Large intestine (tissue), 3 donors: Measurements from ENCODE around the gene RPL19. TPM values are rescaled to one million over a fixed set of nuclear protein-coding genes. Genes with fewer than 3 reads are reported as not detected.
A peak's percentile ranks its signal among the peaks of the same experiment; 100 is the strongest.

Experiments
- DNase-seq, 2 donors: peaks; one replicate each; pipeline versions ENCODE4 v3.0.0 to v3.0.0-alpha.2; 2013
- H3K27ac ChIP-seq: one replicate; pipeline ENCODE4 v1.5.1; 2013; ENCODE audit warnings: low read length
- H3K27me3 ChIP-seq: 2 replicates; pipeline ENCODE4 v1.6.1; 2013; ENCODE audit warnings: low read length; ENCODE audit not compliant: control insufficient read depth, insufficient read depth
- H3K36me3 ChIP-seq: 2 replicates; pipeline ENCODE4 v1.6.1; 2013; ENCODE audit warnings: low read length; ENCODE audit not compliant: control insufficient read depth, insufficient read depth
- H3K4me1 ChIP-seq: one replicate; pipeline ENCODE4 v1.6.1; 2013; ENCODE audit warnings: low read length; ENCODE audit not compliant: control insufficient read depth, insufficient read depth
- H3K4me3 ChIP-seq: one replicate; pipeline ENCODE4 v1.5.1; 2013; ENCODE audit warnings: low read length
- H3K9me3 ChIP-seq: one replicate; pipeline ENCODE4 v1.6.1; 2013; ENCODE audit warnings: mild to moderate bottlenecking, low read depth, low read length, moderate library complexity; ENCODE audit not compliant: control insufficient read depth
- WGBS: methylation state at CpG from one replicate; pipeline ENCODE4 v1.1.5; 2013; ENCODE audit warnings: low lambda C conversion rate; ENCODE audit not compliant: insufficient coverage; 5-methylcytosine and 5-hydroxymethylcytosine counted together
- polyA plus RNA-seq: library from polyadenylated mRNA; unstranded; fragments of 120-200 nt; gene quantifications from one replicate; pipeline ENCODE4 v1.2.1, GENCODE V29; 2013

The RPL19 gene
- polyA plus RNA-seq, 1 donor, result 2,491 TPM

DNA sequence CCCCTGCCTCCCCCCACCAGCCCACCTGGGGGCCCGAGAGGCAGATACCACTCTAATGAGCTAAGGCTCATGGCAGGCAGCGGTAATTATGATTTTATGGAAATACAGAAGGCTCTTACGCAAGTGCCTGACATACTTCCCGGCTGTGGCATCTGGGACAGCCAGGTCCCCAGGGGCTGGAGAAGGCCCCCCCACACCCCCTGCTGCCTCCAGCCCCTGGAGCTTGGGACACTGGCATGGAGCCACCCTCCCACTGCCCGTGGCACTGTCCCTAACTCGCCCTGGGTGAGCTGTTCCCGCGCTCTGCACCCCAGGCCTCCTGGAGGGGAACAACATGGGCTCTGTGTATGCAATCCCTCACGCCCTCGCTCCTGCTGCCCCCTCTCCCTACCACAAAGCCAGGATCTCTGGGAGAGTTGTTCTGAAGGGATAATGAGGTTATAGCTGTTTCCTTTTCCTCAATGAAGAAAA lies 31.0 kb downstream of the RPL19 start:
- peaks cover 6% of the 10 kb centered on the region for H3K4me1 ChIP-seq
- no peak overlapping the region for H3K4me3 ChIP-seq
- DNase-seq, result no peak
- H3K27ac ChIP-seq, result no peak overlapping the region
- no peaks in the 10 kb centered on the region for H3K36me3 ChIP-seq
- peaks cover 45% of the 10 kb centered on the region for H3K27me3 ChIP-seq
- no peaks in the 10 kb centered on the region for H3K9me3 ChIP-seq
- WGBS, result no CpG with 5 or more reads among the region's 10 CpGs

DNA sequence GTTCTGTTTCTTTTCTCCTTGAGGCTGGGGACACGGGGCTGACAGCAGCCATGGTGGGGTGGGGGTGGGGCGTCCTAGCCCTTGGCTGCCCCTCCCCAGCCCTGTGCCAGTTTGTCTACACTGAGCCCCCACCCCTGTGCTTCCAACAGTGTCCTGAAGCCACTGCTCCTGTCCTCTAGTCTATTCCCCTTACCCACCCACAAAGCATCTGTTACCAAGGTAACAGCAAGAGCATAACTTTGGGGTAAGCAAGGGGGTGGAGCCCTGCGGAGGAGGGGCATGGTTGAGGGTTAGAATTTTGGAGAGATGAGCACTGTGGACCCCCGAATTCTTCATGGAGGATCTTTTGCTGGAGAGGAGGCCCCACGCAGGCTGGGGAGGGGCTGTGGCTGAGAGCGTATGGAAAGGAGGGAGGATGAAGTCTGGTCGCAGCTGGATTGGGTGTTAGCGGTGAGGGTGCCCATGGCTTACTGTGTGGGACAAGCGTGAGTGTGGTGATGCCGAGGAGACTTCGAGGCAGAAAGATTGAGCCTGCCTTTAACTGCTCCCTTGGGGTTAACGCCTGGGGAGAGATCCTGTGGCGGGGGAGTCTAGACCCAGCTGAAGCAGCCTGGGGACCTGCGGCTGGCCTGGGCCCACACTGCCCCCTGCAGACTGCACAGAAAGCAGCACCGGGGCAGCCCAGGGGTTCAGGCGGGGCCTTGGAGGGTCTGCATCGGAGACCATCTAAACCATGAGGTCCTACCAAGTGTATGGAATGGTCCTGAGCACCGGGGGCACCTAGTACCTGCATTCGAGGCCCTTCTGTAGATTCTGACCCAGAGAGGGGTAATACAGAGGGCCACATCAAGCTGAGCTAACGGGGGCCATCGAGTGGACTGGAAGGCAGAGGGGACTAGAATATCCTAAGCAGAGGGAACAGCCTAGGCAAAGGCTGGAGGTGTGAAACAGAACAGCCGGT lies 31.8 kb downstream of the RPL19 start:
- peaks cover 38% of the 10 kb centered on the region for H3K27me3 ChIP-seq
- H3K36me3 ChIP-seq, result no peaks in the 10 kb centered on the region
- no peaks in the 10 kb centered on the region for H3K9me3 ChIP-seq
- H3K27ac ChIP-seq, result no peak overlapping the region
- peaks cover 8% of the 10 kb centered on the region for H3K4me1 ChIP-seq
- WGBS, result 0% methylated on average over 1 of the region's 22 CpGs
- no peak for DNase-seq
- no peak overlapping the region for H3K4me3 ChIP-seq

DNA sequence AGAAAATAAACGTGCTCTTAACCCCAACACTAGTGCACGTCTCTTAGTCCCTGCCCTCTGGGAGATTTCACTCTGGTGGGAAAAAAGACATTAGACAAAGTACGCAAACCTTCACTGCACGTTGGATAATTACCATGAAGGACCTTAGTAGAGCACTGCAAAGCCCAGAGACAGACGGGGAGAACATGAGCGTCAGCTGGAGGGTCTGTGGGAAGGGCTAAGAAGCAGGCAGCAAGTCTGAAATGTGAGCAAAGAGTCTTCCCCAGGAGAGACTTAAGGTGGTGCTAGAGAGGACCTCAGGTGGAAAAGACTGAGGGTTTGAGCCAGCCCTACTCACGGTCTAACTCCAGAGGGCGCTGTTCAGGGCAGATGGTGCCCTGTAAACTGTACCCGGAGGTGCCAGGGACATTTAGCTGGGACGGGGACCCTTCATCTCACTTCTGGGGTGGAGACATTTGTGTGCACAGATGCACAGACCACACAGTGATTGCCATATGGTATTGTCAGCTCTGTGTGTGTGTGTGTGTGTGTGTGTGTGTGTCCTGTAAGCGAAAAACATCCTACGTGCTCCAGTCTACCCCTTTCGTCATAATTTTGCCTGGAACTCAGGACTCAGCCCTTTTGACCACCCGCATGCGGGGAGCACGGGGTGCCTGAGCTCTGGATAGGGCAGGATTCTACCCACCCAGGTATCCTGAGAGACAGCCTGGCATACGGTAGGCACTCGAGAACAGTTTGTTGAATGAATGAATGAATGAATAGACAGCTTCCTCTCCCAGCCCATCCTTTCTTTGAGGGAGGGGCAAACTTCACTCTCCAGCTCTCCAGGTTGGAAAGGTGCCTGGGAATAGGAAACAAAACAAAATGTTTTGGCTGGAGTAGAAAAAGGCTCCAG lies 35.7 kb downstream of the RPL19 start:
- Histone ChIP-seq H3K27me3 (peaks cover 16% of the 10 kb centered on the region), H3K9me3 (no peaks in the 10 kb centered on the region), H3K27ac (no peak overlapping the region), H3K4me1 (peaks cover 15% of the 10 kb centered on the region), H3K4me3 (no peak overlapping the region), H3K36me3 (no peaks in the 10 kb centered on the region)
- 90% methylated on average over 2 of the region's 18 CpGs for WGBS
- DNase-seq, result peak in 1 of 2 donors; percentile 41

DNA sequence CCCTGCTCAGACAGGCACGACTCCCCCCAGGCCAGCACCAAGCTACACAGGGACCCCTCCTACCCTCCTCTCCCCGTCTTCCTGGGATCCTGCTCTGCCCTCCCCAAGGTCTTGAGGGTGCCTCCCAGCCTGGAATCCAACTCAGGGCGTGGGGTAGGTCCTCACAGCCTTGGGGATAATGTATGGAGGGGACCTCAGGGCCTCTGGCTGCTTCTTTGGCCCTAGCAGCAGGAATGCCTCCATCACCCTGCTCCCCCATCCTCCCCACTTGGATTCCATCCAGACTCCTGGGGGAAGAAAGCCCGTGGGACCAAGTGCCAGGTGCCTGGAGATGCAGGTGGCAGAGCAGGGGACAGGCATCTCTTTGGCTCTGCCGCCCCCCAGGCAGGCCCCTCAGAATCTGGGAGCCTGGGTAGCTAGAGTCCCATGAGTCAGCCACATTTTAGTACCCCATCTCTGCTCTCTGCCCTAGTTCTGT lies 36.4 kb downstream of the RPL19 start:
- no peaks in the 10 kb centered on the region for H3K36me3 ChIP-seq
- no peak overlapping the region for H3K4me3 ChIP-seq
- no peaks in the 10 kb centered on the region for H3K9me3 ChIP-seq
- peaks cover 9% of the 10 kb centered on the region for H3K27me3 ChIP-seq
- H3K4me1 ChIP-seq, result peaks cover 13% of the 10 kb centered on the region
- no CpG with 5 or more reads among the region's 5 CpGs for WGBS
- DNase-seq, result no peak
- H3K27ac ChIP-seq, result no peak overlapping the region

DNA sequence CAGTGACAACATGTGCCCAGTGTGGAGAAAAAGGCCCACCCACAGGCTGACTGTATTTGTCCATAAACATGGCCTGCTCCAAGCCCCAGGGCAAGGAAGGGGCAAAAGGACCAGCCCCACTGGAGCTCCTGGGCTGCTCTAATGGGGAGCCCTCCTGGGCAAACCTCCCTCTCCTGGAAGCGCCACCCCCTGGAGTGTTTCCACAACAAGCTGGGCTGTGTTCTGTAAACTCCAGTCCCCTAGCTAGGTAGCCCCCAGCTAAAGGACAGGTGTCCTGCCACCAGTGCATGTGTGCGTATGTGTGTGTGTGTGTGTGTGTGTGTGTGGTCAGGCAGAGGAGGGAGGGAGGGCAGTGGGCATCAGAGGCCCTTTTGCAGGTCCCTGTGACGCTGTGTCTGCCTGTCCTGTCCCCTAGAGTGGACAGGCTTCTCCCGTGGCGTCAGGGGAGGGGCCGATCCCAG lies 36.9 kb downstream of the RPL19 start:
- Histone ChIP-seq H3K4me1 (peaks cover 9% of the 10 kb centered on the region), H3K27ac (no peak overlapping the region), H3K9me3 (no peaks in the 10 kb centered on the region), H3K4me3 (no peak overlapping the region), H3K36me3 (no peaks in the 10 kb centered on the region), H3K27me3 (peaks cover 3% of the 10 kb centered on the region)
- WGBS, result no CpG with 5 or more reads among the region's 6 CpGs
- no peak for DNase-seq

DNA sequence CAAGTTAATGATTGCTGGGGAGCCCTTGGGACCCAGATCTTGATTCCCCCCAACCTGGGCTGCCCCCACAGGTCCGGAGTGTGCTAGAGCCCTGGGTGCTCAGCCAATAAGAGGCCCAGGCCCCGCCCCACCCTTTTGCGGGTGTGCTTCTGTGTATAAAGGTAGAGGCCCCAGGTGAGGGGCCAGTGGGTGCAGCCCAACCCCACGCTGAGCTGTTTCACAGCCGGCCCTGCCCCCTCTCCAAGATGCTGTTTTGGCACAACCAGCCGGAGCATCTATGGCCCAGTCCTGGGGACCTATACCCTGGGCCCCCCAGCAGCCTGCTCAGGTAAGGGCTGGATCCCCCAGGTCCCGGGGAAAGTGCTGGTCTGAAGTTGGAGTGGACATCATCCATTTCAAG lies 37.5 kb downstream of the RPL19 start:
- Histone ChIP-seq H3K36me3 (no peaks in the 10 kb centered on the region), H3K27ac (no peak overlapping the region), H3K4me1 (peaks cover 9% of the 10 kb centered on the region), H3K9me3 (no peaks in the 10 kb centered on the region), H3K27me3 (no peaks in the 10 kb centered on the region), H3K4me3 (no peak overlapping the region)
- no peak for DNase-seq
- no CpG with 5 or more reads among the region's 7 CpGs for WGBS

DNA sequence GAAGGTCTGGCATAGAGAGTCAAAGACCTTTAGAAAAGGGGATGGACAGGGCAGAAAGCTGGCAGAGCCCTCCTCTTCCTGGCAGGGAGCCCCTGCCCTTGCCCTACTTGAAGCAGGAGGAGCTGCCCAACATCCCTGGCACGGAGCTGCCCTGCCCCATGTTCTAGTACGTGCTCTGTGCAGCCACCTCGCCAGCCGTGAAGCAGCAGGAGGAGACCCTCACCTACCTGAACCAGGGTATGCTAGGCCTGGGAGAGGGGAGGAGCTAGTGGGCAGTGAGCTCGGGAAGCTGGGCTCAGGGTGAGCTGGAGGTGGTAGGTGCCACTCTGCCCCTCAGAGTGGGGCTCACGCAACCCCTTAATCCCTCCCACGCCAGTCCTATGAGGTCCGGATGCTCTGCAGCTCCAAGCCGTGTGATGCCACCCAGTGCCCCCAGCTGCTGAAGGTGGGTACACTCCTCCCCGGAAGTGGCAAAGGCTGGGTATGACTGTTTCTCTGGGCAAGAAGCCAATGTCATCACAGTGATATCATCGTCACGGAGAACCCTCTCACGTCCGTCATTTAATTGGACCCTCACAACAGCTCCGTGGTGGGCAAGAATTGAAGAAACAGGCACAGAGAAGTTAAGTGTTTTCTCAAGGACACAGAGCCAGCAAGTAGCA lies 38.4 kb downstream of the RPL19 start:
- Histone ChIP-seq H3K4me1 (peaks cover 9% of the 10 kb centered on the region), H3K27ac (no peak overlapping the region), H3K36me3 (no peaks in the 10 kb centered on the region), H3K9me3 (no peaks in the 10 kb centered on the region), H3K27me3 (no peaks in the 10 kb centered on the region), H3K4me3 (no peak overlapping the region)
- no CpG with 5 or more reads among the region's 15 CpGs for WGBS
- no peak for DNase-seq

DNA sequence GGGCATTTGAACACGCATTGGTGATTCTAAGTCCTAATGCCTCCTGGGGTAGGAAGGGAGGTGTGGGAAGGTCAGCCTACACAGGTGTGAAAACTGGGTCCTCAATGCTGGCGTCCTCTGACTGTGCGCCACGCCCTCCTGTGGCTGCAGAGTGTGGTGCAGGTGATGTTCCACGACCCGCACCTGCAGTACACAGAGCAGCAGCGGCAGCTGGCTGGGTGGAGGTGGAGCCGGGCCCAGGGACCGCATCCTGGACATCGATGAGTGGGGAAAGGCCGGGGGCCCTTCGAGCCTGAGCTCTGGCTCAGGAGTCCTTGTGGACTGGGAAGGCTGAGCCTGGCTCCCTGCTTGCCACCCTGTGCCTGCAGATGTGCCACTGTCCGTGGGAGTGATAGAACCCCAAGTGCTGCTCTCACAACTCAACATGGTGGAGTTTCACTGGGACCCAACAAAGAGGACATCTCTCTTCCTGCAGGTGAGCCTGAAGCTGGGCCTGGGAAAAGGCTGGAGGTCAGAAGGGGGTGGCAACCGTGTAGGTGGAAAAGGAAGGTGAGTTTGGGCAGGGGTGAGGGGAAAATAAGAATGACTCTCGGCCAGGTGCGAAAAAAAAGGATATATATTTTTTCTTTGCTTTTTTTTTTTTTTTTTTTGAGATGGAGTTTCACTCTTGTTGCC lies 39.7 kb downstream of the RPL19 start:
- Histone ChIP-seq H3K9me3 (no peaks in the 10 kb centered on the region), H3K4me3 (no peak overlapping the region), H3K36me3 (no peaks in the 10 kb centered on the region), H3K4me1 (peaks cover 9% of the 10 kb centered on the region), H3K27me3 (no peaks in the 10 kb centered on the region), H3K27ac (no peak overlapping the region)
- peak in 1 of 2 donors; percentile 49 for DNase-seq
- no CpG with 5 or more reads among the region's 16 CpGs for WGBS

DNA sequence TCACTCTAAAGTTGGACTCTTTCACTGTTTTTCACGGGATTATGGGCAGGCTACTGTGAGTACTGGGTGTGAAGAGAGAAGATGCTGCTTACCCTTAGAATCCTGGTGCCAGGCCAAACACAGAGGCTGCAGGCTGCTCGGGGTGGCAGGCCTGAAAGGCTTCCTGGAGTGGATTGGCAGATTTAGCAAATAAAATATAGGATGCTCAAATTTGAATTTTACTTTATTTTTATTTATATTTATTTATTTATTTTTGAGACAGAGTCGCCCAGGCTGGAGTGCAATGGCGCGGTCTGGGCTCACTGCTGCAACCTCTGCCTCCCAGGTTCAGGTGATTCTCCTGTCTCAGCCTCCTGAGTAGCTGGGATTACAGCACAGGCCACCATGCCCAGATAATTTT lies 40.5 kb downstream of the RPL19 start:
- no peaks in the 10 kb centered on the region for H3K36me3 ChIP-seq
- H3K9me3 ChIP-seq, result no peaks in the 10 kb centered on the region
- no peak overlapping the region for H3K27ac ChIP-seq
- no peaks in the 10 kb centered on the region for H3K27me3 ChIP-seq
- H3K4me3 ChIP-seq, result no peak overlapping the region
- no CpG with 5 or more reads among the region's 5 CpGs for WGBS
- no peak for DNase-seq
- peaks cover 9% of the 10 kb centered on the region for H3K4me1 ChIP-seq
